GM19023 (cell line): ENCODE measurements around the gene ZCCHC2.

Experiments
- ATAC-seq: cut with Tn5 transposase; IDR thresholded peaks from one replicate; pipeline ENCODE4 v1.9.1; 2021; ENCODE audit warnings: mild to moderate bottlenecking, moderate library complexity; ENCODE audit not compliant: unreplicated experiment

ZCCHC2 gene

DNA sequence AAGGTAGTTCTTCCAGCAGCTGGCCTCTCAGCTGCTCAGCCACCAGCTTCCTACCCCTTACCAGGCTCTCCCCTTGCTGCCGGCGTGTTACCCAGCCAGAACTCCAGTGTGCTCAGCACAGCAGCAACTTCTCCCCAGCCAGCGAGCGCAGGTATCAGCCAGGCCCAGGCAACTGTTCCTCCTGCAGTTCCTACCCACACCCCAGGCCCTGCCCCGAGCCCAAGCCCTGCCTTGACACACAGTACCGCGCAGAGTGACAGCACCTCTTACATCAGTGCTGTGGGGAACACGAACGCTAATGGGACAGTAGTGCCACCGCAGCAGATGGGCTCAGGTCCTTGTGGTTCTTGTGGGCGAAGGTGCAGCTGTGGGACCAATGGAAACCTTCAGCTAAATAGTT lies 52.0 kb downstream of the ZCCHC2 start:
- no peak for ATAC-seq

DNA sequence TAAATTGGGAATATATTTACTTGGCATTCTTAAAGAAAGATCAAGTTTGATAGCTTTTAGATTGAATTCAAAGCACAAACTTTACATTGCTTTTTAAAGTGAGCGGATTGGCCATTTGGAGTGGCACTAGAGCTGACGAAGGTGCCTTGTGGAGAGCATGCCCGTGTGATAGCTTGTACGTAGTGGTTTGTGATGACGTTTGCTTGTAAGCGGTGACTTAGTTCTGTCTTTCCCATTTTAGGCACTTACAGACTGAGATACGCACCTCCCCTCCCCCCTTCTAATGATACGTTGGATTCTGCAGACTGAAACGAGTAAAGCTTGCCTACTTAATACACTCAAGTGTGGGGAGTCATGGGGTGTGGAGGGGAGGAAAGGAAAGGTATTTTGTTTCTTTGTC lies 53.4 kb downstream of the ZCCHC2 start:
- ATAC-seq = no peak

DNA sequence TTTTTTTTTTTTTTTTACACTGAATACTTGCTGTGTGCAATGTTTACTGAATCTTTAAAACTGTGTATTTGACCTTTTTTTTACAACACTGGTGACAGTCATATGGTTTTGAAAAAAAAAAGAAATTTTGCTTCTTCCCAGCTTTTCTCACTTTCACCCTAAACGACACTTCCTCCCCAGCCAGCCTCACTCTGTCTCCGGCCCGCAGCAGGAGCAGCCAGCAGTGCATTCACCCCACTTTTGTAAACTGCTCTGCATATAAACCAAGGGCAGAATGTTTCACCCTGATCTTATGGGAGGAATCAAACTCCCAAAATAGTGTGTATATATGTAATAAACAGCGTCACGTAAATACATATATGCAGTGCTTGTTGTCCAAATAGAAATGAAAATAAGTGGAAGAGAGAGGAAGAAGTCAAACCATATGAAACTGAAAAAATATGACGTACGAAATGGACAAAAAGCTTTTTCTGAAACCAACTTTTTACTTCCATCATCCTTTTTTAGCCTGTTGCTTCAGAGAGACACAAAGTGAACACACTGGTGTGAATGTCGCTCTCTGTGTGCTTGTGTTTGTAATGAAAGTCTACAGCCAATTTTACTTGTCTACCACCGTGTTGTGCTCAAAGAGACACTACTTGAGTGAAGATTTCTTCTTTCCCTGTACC lies 54.2 kb downstream of the ZCCHC2 start:
- ATAC-seq = peak; percentile 53

DNA sequence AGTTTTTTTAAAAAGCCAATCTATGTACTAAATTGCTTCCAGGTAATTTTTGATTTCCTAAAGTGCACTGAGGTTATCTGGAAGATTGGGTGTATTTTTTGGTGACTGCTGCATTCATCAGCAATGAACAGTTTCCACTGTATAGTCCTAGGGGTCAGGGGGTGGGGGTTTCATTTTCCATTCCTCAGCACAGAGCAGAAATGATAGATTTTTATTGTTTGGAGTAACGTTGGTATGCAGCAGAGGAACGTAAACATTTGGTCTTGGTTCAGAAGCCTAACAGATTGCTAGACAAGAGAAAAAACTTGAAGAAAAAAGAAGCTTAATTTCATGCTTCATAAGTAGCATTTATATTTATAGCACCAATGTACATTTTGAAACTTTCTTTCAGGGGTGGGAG lies 54.9 kb downstream of the ZCCHC2 start:
- no peak for ATAC-seq

GRCh38 chr18:62578980-62579511 lies 56.2 kb downstream of the ZCCHC2 start:
- ATAC-seq = no peak

- no peak for ATAC-seq
Measured at GRCh38 chr18:62583376-62583775, 60.6 kb downstream of the ZCCHC2 start.

GRCh38 chr18:62584241-62585120 lies 61.7 kb downstream of the ZCCHC2 start:
- peak; percentile 85 for ATAC-seq

DNA sequence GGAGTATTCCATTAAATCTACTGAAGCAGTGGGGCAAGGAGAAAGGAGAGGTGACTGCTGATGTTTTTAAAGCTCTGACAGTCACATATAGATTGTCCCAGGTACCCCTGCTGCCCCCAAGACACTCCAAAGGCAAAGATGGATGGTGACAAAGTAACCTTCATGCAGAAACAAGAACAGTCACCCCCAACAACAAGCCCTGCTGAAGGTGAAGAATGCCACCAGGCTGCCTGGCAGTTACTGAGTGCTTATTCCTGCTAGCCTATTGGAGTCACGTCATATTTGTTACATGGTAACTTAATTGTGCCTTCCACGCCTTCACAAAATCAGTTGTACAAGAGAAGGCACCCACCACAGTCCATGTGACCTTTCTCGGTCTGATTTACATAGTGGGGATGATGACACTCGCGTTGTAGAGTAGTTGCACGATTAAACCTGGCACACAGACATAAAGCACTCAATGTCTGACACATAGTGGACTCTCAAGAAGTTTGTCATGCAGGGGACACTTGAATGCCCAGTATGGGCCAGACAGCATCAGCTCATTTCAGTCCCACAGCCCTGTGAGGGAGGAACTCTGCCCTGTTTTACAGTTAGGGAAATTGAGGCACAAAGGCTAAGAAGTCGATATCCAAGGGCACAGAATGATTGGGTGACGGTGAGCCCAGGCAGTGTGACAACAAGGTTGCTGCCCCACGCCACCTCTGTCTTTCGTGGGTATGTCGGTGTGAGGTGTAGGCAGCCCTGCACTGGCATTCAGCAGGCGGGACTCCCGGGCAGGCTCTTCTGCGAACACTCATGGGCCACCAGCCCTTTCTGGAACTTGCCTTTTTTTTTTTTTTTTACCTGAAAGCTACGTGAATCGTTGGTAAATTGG lies 62.7 kb downstream of the ZCCHC2 start:
- ATAC-seq = no peak

DNA sequence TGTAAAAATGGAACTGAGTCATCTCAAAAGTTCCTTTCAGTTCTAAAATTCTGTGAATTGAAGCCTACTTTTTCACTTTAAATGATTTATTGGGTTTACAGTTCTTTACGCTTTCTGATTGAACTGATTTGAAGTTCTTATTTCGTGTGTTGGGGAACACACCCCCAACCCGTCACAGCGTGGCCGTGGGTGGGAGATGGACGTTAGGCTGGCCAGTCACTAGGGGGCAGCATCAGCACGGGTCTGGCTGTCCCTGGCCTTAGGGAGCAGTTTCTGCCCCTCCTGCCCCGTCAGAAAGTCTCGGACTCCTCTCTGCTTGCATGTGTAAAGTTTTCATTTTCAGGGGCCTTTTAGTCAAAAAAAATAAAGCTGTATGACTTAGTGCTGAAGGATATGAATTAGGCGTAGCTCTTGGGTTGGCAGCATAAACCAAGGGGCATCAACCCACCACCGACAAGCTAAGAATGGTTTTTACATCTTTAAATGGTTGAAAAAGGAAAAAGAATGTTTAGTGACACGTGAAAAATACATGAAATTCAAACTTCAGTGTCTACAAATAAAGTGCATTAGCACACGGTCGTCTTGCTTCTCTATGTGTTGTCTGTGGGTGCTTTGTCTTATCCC lies 63.4 kb downstream of the ZCCHC2 start:
- peak; percentile 75 for ATAC-seq

DNA sequence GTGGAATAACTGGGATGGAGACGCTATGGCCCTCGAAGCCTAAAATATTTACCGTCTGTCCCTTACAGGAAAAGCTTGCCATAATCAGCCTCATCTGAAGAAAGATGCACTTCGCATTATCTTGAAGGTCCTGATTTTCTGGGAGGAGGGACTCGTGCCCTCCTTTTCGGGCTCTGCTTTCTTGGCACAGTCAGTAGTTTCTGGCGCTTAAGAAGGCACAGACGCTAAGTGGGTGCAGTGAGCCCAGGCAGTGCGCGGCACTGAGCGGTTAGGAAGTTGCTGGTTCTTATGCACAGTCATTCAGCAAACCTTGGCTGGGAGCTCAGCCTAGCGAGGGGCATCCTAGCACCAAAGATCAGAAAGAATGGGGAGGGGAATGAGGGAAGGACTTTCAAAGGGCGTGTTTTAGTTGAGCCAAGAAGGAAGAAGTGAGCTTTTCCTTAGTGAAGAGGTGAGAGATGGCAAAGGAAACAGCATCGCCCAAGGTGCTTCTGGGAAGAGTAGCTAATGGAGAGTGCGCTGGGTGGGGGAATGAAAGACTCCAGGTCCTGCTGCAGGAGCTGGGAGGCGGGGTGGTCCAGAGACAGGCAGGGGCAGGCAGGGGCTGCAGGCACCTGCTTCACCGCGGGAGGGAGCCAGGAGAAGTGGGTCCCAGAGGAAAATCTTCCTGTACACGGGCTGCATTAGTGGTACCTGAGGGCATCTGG lies 64.1 kb downstream of the ZCCHC2 start:
- no peak for ATAC-seq

DNA sequence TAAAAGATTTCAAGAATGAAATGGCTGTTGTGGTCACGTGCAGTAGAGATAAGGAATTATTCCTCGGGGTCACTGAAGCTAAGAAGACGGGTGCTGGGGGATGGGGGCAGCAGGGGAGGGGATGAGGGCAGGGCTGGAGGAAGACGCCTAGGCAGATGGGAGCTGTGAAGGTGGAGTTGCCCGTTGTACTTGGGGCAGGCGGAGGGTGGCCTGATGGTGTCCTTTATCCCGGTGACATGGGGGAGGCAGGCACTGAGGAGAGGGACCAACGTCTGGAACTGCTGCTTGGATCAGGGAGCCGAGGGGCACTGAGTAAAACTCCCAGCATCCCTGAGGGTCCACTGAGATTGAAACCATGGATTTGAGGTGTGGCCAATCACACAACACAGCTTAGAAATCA lies 64.9 kb downstream of the ZCCHC2 start:
- ATAC-seq = no peak

DNA sequence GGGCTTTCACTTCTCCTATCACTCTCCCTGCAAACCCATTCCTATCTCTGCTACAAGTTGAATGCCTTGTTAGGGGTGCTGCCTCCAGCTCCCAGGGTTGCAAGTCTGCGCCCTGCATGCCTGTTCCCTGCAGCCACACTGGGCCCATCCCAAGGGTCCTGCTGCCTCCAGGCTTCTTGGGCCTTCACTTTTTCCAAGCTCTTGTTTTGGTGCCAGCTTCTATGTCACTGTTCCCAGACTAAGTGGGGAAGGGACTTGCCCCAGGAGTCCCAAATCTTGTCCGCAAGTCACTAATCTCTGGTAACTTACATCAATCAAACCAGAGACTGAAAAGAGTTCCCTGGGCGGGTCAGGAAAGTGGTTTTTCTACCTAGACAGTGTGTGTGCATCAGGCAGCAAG lies 65.4 kb downstream of the ZCCHC2 start:
- ATAC-seq = no peak

DNA sequence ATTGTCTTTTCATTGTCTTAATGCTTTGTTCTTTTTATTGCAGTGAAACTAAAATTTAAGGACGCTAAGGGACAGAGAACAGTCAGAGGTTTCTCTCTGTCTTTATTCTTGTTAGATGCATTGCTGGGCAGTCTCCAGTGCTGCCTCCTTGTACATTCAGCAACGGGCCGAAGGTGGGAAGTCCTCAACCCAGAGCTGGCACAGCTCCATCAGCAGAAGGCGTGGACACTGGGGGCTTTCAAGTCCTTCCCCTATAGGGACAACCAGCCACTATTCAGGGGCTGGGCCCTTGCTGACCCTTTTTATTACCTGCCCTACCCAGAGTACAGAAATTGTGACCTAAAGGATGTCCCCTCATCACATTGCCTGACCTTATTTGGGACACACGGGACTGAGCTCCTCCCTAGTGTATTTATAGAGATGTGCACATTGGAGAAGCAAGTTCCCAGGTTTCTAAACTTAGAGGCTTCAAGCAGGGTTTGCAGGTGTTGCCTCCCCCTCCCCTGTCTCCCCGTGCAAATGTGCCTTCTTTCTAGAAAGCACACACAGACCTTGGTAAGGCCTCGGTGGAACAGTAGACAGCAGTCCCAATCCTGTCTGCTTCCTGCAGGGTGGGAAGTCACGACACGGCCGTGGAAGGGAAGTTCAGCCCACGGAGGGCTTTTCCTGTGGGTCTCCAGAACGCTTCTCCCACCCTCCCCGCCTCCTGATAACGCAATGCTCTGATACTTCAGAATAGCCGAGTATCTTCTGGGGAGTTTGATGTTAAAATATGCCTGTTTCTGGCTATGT lies 68.2 kb downstream of the ZCCHC2 start:
- no peak for ATAC-seq

GRCh38 chr18:62596145-62597005 lies 73.5 kb downstream of the ZCCHC2 start:
- no peak for ATAC-seq

- no peak for ATAC-seq
Measured at GRCh38 chr18:62601871-62602270, 79.0 kb downstream of the ZCCHC2 start.

- ATAC-seq = no peak
Measured at GRCh38 chr18:62602706-62603105, 79.9 kb downstream of the ZCCHC2 start.

DNA sequence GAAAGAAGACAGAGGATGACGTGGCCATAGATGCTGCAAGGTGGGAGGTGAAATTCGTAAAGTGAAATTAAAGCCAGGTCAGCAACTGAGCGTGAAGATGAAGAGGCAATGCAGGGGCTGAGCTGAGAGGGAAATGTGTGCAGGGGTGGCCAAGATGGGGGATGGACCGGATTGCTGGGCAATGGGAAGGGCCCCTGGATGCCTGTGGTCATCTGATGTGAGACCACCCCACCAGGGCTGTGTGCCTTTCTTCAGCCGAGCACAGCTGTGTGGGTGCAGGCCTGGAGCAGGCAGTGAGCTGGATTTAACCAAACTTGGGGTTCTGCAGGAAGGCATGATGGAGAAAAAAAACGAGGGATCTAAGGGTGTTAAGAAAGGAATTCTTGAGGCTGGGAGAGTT lies 80.4 kb downstream of the ZCCHC2 start:
- no peak for ATAC-seq

DNA sequence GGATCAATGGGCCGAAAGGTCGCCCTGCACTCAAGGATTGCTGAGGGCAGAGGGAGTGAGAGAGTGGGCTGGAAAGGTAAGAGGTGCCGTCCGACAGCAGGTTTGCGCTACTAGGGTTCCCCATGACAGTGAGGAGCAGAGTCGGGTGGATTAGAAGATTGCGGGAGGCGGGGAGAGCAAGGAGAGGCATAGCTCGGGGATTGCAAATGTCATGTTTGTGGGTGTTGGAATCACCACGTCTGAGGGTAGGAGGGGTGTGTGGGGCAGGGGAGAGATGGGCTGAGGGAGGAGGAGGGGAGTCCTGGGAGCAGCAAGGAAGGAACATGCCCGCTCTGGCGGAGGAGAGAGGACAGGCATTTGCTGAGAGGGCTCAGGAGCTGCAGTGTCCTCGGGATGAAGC lies 81.2 kb downstream of the ZCCHC2 start:
- no peak for ATAC-seq
